Posterior cingulate gyrus (tissue), 11 donors: ENCODE measurements around the gene PLPP4.

Source experiments
- DNase-seq, 10 donors: peaks; one replicate each; pipeline versions ENCODE4 v3.0.0 to v3.0.0-alpha.2; 2020 to 2021; ENCODE audit warnings: mixed read lengths in 3 of 10
- intact Hi-C: fragments of 100-400 bp; cut with DNase I; formaldehyde crosslinking; loops from one replicate; pipeline ENCODE4 v1.15.1; 2023

PLPP4 gene

GRCh38 chr10:120456626-120457430 lies at the start of gene PLPP4:
PLPP4 (plus strand) TSS chr10:120457227; CDS start chr10:120457306, 79 bp downstream.
- intact Hi-C loops = no loop called here
- DNase-seq = peak in 8 of 10 donors; percentile 9 to 89 (median 52)

DNA sequence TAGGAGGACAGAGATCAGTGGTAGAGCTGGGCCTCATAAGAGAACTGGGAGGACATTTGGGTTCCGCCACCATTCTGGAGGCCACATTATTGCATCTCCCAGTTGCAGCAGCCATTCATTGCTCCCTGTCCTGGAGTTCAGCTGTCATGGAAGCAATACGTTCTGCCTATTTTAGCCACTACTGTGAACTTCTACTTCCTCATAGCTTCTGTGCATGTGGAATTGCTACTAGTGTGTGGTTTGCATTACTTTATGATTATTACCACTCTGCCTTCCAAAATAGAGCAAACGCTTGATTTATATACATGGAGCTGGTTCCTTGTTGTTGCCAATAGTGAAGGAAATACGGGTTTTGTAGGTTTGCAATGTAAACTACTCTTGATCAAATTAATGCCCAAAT lies 47.2 kb upstream of the PLPP4 start:
- DNase-seq = no peak
- intact Hi-C loops = no loop called here

- intact Hi-C loops = no loop called here
- DNase-seq = no peak
Measured at GRCh38 chr10:120414946-120415345, 42.1 kb upstream of the PLPP4 start.

- intact Hi-C loops = no loop called here
- no peak for DNase-seq
Measured at GRCh38 chr10:120415709-120416330, 41.2 kb upstream of the PLPP4 start.

- intact Hi-C loops = loop anchor here (5.0 kb wide), 1 partner anchor 317 kb away; no protein-coding TSS in a partner anchor
- DNase-seq = no peak
Measured at GRCh38 chr10:120420421-120420820, 36.6 kb upstream of the PLPP4 start.

DNA sequence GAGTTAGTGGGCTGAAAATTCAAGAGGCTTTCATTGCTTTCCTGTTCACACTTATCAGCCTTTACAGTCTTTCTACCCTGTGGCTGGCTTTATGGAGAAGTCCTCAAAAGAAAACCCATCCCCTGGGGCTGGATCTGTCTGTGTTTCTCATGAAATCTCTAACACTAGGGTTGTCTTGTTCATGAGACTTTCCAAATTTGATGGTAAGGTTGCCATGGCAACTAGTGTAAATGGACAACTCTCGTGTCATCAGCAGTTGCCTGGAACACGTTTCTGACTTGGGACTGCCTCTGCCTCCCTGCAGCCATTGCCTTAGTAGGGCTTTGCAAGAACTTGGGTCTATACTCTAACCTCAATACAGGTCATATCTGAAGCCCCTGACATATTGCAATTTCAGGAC lies 35.8 kb upstream of the PLPP4 start:
- DNase-seq = no peak
- intact Hi-C loops = loop anchor here (5.0 kb wide), 1 partner anchor 316 kb away; no protein-coding TSS in a partner anchor

GRCh38 chr10:120422457-120422856 lies 34.6 kb upstream of the PLPP4 start:
- intact Hi-C loops = loop anchor here (5.0 kb wide), 1 partner anchor 315 kb away; no protein-coding TSS in a partner anchor
- no peak for DNase-seq

DNA sequence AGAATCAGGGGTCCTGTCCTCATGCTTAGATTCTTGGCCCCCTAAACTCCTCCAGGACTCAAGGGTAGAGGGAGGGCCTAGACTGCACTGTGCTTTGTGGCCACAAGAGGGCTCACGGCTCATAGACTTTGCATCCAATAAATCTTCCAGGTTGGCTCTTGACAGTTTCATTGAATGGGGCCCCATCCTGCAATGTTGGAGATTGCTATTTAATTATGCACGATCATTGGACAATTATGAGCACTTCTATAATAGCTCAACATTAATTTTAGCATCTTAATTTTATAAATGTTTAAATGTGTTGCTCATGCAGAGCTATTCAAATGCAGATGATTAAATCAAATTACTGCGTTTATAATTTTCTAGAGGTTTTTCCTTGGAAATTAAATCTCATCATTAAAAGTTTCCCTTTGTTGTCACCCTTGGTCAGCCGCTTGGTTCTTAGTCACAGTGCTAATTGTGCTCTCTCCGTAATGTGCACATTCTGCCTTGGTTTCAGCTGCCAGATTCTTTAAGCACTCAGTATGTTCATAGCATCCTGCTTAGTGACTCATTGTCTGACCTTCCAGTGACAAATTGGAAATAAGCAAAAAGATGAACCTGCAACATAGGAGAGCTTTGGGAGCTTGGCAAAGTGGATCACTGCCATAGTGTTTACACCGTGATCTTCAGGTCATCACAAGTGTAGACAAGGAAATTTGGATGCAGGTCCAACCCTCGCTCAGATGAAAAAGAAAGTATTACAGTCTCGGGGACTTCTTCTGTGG lies 33.4 kb upstream of the PLPP4 start:
- intact Hi-C loops = loop anchor here (5.0 kb wide), 1 partner anchor 314 kb away; no protein-coding TSS in a partner anchor

DNA sequence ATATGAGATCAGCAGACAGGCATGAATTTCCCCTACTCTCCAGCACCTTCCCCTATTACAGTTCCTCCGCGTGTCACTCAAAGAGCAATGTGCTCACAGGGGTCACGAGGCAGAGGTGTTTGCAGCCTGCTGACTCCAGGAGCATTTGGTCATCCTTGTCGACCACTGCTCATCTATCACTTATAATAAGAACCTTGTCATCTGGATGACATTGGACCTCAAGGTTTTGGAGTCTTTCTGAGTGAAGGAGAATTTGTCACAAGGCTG lies 32.9 kb upstream of the PLPP4 start:
- intact Hi-C loops = loop anchor here (5.0 kb wide), 1 partner anchor 313 kb away; no protein-coding TSS in a partner anchor
- DNase-seq = no peak

More for the DNA sequence above, 33.4 kb upstream of the PLPP4 start:
- DNase-seq = peak in 8 of 10 donors; percentile 30 to 86 (median 64)

- DNase-seq = no peak
- intact Hi-C loops = no loop called here
Measured at GRCh38 chr10:120426306-120426705, 30.7 kb upstream of the PLPP4 start.

DNA sequence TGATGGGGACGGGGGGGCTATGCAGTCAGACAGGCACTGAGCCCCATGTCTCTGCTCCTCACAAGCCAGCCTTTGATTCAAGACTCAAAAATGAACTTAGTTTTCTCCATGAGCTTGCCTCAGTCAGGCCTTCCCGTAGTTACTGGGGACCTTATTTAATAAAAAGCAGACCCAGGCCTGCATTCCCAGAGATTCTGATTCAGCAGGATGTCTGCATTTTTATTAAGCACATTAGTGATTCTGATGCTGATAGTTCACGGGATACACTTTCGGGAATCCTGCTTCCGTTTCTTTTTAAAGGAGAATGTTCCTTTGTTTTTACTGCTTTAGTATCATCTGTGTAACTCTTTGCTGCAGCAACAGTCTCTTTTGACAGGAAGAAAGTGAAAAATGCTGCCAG lies 28.3 kb upstream of the PLPP4 start:
- intact Hi-C loops = no loop called here
- DNase-seq = no peak

- DNase-seq = no peak
- intact Hi-C loops = no loop called here
Measured at GRCh38 chr10:120429395-120429794, 27.6 kb upstream of the PLPP4 start.

- DNase-seq = no peak
- intact Hi-C loops = no loop called here
Measured at GRCh38 chr10:120431251-120431651, 25.8 kb upstream of the PLPP4 start.

DNA sequence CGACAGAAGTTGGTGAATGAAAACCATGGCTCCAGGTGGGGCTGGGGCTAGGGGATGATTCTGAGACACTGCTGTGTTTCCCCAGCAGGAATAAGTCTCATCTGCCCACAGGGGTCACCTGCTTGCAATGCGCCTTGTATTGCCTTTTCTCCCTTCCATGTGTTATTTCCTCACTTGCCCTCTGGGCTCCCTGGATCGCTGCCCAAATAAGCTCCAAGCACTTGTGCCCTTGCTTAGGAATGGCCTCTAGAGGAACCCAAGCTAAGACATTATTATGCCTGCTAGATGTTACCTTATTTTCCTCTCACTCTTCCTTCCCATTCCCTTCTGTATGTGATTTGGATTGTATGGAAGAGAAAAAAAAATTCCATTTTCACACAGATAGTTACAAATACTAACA lies 24.8 kb upstream of the PLPP4 start:
- intact Hi-C loops = no loop called here
- no peak for DNase-seq

DNA sequence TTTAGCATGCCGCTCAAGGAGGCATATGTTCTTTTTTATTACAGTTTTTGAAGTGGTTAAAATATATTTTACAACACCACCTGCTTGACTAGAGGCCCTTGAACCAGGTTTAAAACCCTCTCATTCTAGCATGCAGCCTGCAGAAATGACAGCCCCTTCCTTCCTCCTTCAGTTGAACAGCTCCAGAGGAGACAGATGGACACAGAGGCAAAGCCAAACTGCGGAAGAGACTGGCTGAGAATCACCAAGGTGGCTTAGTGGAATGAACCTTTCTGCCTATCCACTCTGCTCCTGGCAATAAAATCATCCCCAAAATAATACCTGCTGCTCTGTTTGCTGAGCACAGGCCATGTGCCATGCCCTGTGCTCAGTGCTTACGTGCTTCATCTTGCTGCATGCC lies 23.9 kb upstream of the PLPP4 start:
- intact Hi-C loops = no loop called here

GRCh38 chr10:120436439-120437112 lies 20.5 kb upstream of the PLPP4 start:
- peak in 1 of 10 donors; percentile 45 for DNase-seq
- intact Hi-C loops = loop anchor here (5.0 kb wide), 1 partner anchor 301 kb away; no protein-coding TSS in a partner anchor

More for the DNA sequence above, 23.9 kb upstream of the PLPP4 start:
- no peak for DNase-seq

DNA sequence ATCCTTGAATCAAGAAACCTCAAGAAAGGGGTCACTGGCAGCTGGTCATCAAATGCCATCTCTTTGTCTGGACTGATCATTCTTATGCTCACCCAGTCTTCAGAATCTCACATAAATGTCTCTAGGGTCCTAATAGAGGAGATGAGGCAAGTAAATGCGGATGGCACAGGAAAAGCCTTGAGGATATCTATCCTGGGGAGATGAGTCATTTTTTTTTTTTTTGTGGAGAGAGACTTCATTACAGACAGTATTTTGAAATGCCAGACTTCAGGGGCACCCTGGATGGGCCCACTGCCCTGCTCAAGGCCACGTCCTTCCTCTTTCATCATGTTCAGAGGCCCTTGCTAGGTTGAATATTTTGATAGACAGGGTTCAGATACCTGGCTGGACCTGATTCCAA lies 19.5 kb upstream of the PLPP4 start:
- intact Hi-C loops = loop anchor here (5.0 kb wide), 1 partner anchor 300 kb away; no protein-coding TSS in a partner anchor
- no peak for DNase-seq

GRCh38 chr10:120451968-120452367 lies 5.1 kb upstream of the PLPP4 start:
- intact Hi-C loops = no loop called here
- no peak for DNase-seq

DNA sequence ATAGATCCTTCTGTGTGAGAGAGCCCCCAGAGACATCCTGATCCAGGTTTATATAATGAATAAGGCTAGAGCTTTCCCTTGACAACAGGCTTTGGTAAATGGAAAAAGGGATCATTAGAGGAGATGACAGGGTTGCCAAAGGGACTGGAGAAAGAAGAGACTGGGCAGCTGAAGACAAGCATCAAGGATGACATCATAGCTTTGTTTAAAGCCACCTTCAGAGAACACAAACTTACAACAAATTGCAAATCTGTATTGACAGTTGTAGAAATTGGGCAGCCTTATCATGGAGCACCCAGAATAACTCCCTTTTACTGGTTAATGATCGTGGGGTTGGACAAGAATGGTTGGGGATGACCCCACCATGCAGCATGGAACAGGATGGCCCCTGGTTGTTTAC lies 3.7 kb upstream of the PLPP4 start:
- DNase-seq = no peak
- intact Hi-C loops = no loop called here

GRCh38 chr10:120453886-120454285 lies 3.1 kb upstream of the PLPP4 start:
- DNase-seq = no peak
- intact Hi-C loops = no loop called here
